ENCODE measurements around the gene ERICH3. TPM values are rescaled to one million over a fixed set of nuclear protein-coding genes. Genes with fewer than 3 reads are reported as not detected.
"Not testable (repeated sequence)": the region's sequence is repeated elsewhere in the genome, so short reads cannot be mapped to it uniquely, and the experiment has no call there.

Gene ERICH3
- polyA plus RNA-seq, 3 donors: 0.42 to 0.67 (median 0.53) TPM

- DNase-seq (ENCODE audit: low read depth in 3 of 3, low spot score in 2 of 3): no peak
Measured at GRCh38 chr1:74681851-74682250, 8.3 kb upstream of the ERICH3 start.

- no peak for DNase-seq (ENCODE audit: low read depth in 3 of 3, low spot score in 2 of 3)
Measured at GRCh38 chr1:74681449-74681848, 7.9 kb upstream of the ERICH3 start.

- no peak for DNase-seq (ENCODE audit: low read depth in 3 of 3, low spot score in 2 of 3)
Measured at GRCh38 chr1:74681001-74681400, 7.4 kb upstream of the ERICH3 start.

GRCh38 chr1:74679811-74680210, 6.2 kb upstream of the ERICH3 start:
- DNase-seq (ENCODE audit: low read depth in 3 of 3, low spot score in 2 of 3): no peak

- DNase-seq (ENCODE audit: low read depth in 3 of 3, low spot score in 2 of 3): no peak
Measured at GRCh38 chr1:74677926-74678325, 4.3 kb upstream of the ERICH3 start.

GRCh38 chr1:74674278-74675048, 871 bp upstream of the ERICH3 start:
- no peak for DNase-seq (ENCODE audit: low read depth in 3 of 3, low spot score in 2 of 3)

- not testable (repeated sequence) for DNase-seq (ENCODE audit: low read depth in 3 of 3, low spot score in 2 of 3)
Measured at GRCh38 chr1:74670866-74671265, 2.7 kb downstream of the ERICH3 start.

- DNase-seq (ENCODE audit: low read depth in 3 of 3, low spot score in 2 of 3): no peak
Measured at GRCh38 chr1:74654708-74655107, 18.9 kb downstream of the ERICH3 start.

GRCh38 chr1:74652711-74653139, 20.9 kb downstream of the ERICH3 start:
- DNase-seq (ENCODE audit: low read depth in 3 of 3, low spot score in 2 of 3): peak in 2 of 3 donors; percentile 47 to 52

GRCh38 chr1:74650561-74650960, 23.0 kb downstream of the ERICH3 start:
- DNase-seq (ENCODE audit: low read depth in 3 of 3, low spot score in 2 of 3): no peak

- DNase-seq (ENCODE audit: low read depth in 3 of 3, low spot score in 2 of 3): no peak
Measured at GRCh38 chr1:74641876-74642275, 31.7 kb downstream of the ERICH3 start.

GRCh38 chr1:74641161-74641560, 32.4 kb downstream of the ERICH3 start:
- DNase-seq (ENCODE audit: low read depth in 3 of 3, low spot score in 2 of 3): no peak

- DNase-seq (ENCODE audit: low read depth in 3 of 3, low spot score in 2 of 3): no peak
Measured at GRCh38 chr1:74637296-74637695, 36.3 kb downstream of the ERICH3 start.

- no peak for DNase-seq (ENCODE audit: low read depth in 3 of 3, low spot score in 2 of 3)
Measured at GRCh38 chr1:74629283-74629682, 44.3 kb downstream of the ERICH3 start.

- no peak for DNase-seq (ENCODE audit: low read depth in 3 of 3, low spot score in 2 of 3)
Measured at GRCh38 chr1:74623716-74624115, 49.9 kb downstream of the ERICH3 start.

- no peak for DNase-seq (ENCODE audit: low read depth in 3 of 3, low spot score in 2 of 3)
Measured at GRCh38 chr1:74620242-74620641, 53.4 kb downstream of the ERICH3 start.

GRCh38 chr1:74618974-74619373, 54.6 kb downstream of the ERICH3 start:
- DNase-seq (ENCODE audit: low read depth in 3 of 3, low spot score in 2 of 3): no peak

- DNase-seq (ENCODE audit: low read depth in 3 of 3, low spot score in 2 of 3): no peak
Measured at GRCh38 chr1:74613894-74614293, 59.7 kb downstream of the ERICH3 start.

GRCh38 chr1:74611887-74612286, 61.7 kb downstream of the ERICH3 start:
- DNase-seq (ENCODE audit: low read depth in 3 of 3, low spot score in 2 of 3): no peak

- no peak for DNase-seq (ENCODE audit: low read depth in 3 of 3, low spot score in 2 of 3)
Measured at GRCh38 chr1:74610961-74611360, 62.6 kb downstream of the ERICH3 start.

- no peak for DNase-seq (ENCODE audit: low read depth in 3 of 3, low spot score in 2 of 3)
Measured at GRCh38 chr1:74609810-74610371, 63.7 kb downstream of the ERICH3 start.

GRCh38 chr1:74596717-74597116, 76.9 kb downstream of the ERICH3 start:
- DNase-seq (ENCODE audit: low read depth in 3 of 3, low spot score in 2 of 3): no peak

Measured in right renal cortex interstitium (tissue), 3 donors.